ENCODE data around the gene CMPK2.
A peak's percentile ranks its signal among the peaks of the same experiment; 100 is the strongest.
"Not testable (repeated sequence)": the region's sequence is repeated elsewhere in the genome, so short reads cannot be mapped to it uniquely, and the experiment has no call there.

Gene CMPK2

GRCh38 chr2:6880200-6880733 lies 14.6 kb upstream of the CMPK2 start:
- DNase-seq, result no peak

DNA sequence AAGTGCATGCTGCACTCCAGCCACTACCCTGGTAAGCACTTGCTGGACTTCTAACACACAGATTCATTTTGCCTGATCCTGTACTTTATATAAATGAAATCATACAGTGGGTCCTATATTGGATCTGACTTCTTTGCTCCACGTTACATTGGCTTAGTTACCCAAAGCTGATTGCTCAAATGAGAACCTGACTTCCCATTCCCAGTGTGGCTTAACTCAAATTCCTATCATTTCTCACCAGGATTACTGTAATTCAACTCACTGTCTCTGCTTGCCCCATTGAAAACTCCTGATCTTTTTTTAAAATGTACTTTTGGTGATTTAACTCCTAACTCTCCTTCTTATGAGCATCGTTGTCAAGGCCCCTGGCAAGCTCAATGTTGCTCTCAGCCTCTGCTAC lies 13.3 kb upstream of the CMPK2 start:
- DNase-seq, result no peak

DNA sequence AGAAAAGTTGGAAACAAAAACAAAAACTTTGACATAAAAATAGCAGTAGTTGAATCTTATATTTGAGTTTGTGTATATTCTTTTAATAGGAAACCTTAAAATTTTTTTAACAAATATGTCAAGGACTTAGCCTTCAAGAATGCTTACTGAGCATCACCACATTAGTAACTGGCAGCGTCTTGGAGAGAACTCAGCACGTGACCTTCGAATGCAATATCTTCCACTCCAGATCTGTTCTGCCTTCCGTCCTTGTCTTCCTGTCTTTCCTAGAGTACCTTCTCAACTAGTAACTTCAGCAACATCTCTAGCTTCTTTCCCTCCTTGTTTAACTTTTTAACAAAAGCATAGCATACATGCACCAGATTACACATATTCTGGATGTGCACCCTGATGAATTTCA lies 12.8 kb upstream of the CMPK2 start:
- no peak for DNase-seq

- peak; percentile 82 for DNase-seq
Measured at GRCh38 chr2:6877402-6878304, 11.9 kb upstream of the CMPK2 start, which contains the start of gene RSAD2. Gene RSAD2, plus strand, starts transcription at chr2:6877777. Its CDS starts 24 bp downstream, at chr2:6877801.

DNA sequence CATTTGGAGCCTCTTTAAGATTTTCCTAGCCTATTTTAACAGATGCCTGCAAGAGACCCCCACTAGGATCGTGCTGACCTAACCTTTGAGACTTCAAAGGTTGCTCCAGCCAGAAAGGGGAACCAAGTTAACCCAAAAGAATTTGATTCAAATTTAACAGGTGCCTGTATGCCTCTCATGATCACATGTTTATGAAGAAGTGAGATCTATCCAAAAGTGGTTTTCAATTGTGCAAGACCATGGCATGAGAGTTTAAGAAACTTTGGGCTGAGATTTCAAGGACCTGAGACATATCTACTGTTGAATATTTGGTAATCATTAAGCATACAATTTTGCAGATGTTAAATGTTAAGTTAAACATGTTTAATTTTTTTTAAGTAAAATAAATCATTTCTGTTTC lies 10.6 kb upstream of the CMPK2 start:
- no peak for DNase-seq

DNA sequence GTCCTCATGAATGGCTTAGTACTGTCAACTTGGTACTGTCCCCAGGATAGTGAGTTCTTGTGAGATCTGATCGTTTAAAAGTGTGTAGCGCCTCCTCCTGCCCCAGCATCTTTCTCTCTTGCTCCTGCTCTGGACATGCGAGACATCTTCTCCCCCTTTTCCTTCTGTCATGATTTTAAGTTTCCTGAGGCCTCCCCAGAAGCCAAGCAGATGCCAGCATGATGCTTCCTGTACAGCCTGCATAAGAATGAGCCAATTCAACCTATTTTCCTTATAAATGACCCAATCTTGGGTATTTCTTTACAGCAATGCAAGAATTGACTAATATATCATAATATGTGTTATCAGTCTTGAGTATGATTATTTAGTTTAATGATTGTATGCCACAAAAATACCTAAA lies 8.3 kb upstream of the CMPK2 start:
- DNase-seq, result no peak

- DNase-seq, result no peak
Measured at GRCh38 chr2:6872394-6872793, 6.7 kb upstream of the CMPK2 start.

DNA sequence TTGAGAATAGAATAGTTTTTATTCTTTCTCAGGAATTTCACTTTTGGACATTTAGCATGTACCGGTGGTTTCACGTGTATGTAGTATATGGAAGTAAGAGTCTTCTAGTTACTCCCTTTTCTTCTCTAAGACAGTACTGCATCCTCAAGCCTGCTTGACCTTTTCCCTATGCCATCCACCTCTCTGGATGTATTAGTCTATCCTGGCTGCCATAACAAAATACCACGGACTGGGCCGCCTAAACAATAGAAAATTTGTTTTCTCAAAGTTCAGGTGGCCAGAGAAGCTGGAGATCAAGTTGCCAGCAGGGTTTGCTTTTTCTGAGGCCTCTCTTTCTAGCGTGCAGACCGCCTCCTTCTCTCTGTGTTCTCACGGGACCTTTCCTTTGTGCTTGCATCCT lies 1.3 kb upstream of the CMPK2 start:
- DNase-seq, result no peak

- peak; percentile 71 for DNase-seq
Measured at GRCh38 chr2:6866275-6866671, 566 bp upstream of the CMPK2 start.

- peak; percentile 63 for DNase-seq
Measured at GRCh38 chr2:6864923-6865345, 773 bp downstream of the CMPK2 start.

DNA sequence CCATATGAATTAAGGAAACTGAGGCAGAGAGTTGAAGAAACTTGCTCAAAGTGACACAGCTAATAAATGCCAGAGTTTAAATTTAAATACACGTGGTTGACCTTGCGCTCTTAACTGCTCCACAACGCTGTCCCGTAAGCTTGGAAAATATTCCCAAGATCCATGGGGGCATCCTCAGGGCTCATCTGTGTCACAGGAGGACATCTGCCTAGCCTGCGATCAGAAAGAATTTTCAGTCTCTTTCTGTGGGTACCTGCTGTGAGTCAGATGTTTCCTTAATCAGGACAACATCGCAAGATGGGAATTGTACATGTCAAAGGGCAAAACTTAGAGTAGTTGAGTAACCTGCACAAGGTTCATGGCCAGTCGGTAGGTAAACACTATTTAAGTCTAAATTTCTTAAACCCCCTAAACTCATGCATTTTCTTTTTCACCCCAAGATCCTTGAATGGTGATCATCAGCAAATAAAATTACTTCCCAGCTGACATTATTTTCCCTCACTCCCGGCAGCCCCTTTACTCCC lies 1.4 kb downstream of the CMPK2 start:
- no peak for DNase-seq

DNA sequence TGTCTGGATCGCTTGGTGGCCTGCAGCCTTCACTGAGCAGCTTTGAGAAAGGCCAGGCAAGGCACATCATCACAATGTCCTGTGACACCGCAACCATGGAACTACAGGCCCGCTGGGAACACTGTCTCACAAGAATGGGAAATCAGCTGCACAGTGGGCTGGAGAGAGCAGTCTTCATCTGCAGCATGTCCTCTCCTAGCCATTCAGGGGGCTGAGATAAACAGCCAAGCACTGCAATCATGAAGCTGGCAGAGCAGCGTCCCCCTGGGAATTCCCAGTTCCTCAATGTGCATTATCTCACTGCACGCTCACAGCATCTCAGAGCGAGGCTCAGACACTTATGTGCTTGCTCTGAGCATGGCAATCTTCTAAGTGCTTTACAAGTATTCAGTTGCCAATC lies 1.9 kb downstream of the CMPK2 start:
- DNase-seq, result peak; percentile 16

DNA sequence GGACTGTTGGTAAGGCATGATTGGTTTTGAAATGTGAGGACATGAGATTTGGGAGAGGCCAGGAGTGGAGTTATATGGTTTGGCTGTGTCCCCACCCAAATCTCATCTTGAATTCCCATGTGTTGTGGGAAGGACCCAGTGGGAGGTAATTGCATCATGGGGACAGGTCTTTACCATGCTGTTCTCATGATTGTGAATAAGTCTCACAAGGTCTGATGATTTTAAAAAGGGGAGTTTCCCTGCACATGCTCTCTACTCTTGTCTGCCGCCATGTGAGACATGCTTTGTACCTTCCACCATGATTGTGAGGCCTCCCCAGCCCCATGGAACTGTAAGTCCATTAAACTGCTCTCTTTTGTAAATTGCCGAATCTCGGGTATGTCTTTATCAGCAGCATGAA lies 5.4 kb downstream of the CMPK2 start:
- DNase-seq, result no peak

- DNase-seq, result not testable (repeated sequence)
Measured at GRCh38 chr2:6858466-6859027, 7.2 kb downstream of the CMPK2 start.

DNA sequence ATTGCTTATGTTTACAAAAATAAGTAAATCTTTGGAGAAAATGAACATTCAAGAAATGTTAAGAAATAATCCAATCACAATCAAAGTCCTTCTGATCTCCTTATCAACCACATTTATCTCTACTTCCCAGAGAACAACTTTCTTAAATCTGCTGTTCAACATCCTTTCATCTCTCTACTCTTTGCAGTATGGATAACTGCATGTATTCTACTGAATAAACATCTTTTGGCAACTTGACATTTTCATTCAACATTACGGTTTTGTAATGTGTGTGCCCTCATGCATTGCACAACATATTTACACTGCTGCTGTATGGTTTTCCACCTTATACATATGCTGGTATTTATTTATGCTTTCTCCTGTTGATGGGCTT lies 9.2 kb downstream of the CMPK2 start:
- no peak for DNase-seq

- DNase-seq, result no peak
Measured at GRCh38 chr2:6855860-6856547, 9.7 kb downstream of the CMPK2 start.

DNA sequence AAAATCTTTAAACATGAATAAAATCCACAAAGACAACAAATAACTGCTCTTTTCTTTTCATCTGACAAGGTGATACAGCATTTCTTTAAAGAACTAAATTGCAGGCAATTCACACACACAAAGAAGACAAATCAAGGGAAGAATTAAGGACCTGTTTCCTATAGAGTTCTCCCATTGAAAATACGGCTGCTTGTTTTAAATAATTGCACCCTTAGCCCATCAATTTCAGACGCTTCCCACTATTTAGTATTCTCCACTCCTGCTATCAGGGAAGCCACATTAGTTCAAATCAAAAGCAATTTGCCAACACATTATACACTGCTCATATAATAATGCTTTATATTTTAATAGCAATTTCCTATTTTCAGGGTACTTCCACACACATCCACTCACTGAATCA lies 11.3 kb downstream of the CMPK2 start:
- no peak for DNase-seq

DNA sequence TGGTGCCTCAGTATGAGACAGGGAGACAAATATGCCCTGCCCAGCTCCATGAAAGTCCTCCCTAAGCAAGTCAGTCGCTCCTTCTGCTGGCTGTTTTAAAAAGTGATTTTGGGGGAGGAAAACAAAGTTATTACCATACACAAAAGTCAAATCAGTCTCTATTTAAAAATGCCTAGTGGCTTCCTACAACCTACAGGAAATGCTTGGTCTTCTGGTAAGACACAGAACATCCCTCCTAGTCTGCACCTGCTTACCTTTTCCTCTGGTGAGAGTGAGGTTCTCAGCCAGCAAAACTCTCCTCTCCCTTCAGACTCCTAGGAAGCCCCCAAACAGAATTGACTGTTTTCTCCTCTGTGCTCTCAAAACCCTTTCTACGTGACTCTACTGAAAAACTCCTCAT lies 13.5 kb downstream of the CMPK2 start:
- DNase-seq, result no peak

DNA sequence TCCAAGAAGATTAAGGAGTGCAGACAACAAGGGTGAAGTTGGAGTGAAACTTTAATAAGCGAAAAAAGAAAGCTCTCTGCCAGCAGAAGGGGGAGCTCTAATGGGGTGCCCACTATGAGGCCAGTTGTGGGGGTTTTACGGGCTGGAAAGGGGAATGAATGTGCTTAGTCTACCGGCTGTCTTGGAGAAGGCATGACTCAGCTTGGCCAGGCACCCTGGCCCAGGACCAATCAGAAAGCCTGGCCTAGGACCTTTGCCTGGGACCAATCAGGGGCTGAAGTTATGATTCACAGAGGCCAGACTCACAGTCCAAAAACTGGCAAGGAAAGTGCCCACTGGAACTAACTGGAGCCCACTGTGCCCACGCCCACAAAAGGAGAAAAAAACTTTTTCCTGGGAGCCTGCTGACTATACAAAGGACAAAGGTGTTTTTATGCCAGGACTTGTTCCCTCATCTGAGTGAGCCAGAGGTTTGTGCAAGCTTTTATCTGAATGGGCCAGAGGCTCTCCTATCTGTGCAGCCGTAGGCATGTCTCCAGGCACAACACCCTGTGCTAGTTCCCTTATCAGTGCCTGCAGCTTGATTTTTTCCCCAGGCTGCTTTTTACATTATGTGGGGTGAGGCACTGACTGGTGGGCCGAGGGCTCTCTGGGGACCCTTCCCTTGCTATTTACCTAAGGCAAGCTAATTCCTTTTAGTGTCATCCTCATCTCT lies 18.6 kb downstream of the CMPK2 start:
- DNase-seq, result no peak

GRCh38 chr2:6846540-6846939 lies 19.2 kb downstream of the CMPK2 start:
- DNase-seq, result no peak

DNA sequence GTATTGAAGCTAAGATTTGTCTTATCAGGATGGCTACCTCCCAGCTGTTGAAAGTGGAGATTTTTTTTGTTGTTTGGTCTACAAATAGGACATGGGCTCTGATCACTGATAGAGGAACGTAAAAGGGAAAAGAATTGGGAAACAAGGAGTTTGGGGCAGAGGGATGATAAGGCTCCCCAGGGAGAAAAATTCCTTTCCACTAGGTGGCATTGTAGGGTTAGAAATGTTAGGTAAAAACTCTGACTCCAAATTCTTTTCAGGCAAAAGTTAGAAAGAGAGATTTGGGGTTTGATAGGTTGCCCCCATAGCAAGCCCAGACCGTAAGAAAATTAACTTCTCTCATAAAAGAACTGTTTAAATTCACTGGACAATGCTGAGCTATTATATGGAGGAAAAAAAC lies 19.8 kb downstream of the CMPK2 start:
- no peak for DNase-seq

DNA sequence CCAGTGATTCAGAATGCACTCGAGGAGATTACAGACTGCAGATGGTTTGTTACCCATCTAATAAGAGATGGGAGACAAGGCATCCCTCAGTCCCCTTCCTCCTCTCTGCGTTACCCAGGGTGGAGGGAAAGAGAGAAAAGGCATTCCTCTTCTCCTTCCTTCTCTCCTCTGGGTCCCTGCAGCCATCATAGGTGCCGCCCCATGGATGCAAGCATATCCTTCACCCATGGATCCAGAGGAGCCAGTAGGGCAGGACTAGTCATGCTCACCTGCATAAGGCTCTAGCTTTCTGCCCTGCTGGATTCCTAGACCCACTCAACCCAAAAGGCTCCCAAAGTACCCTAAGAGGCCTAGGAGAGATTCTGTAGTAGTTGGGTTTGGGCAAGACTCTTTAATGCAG lies 20.4 kb downstream of the CMPK2 start:
- DNase-seq, result no peak

All from NCI-H345 (cell line).